Measurements from ENCODE around the gene BEST3.

Gene BEST3

GRCh38 chr12:69655616-69656340, 43.3 kb downstream of the BEST3 start:
- Histone ChIP-seq H3K4me3 (ENCODE audit: insufficient read depth, low read depth, low read length, poor library complexity, severe bottlenecking) (no peak overlapping the region), H3K36me3 (ENCODE audit: control insufficient read depth, insufficient read depth, low read length) (no peaks in the 10 kb centered on the region), H3K9me3 (ENCODE audit: control insufficient read depth, low read length) (no peaks in the 10 kb centered on the region), H3K27ac (ENCODE audit: insufficient read depth, low read length, poor library complexity, severe bottlenecking) (no peak overlapping the region), H3K27me3 (replicated peaks; ENCODE audit: control insufficient read depth, insufficient read depth, low read length, poor library complexity, severe bottlenecking) (peaks cover 2% of the 10 kb centered on the region), H3K4me1 (ENCODE audit: control insufficient read depth, insufficient read depth, low read length, poor library complexity, severe bottlenecking) (no peaks in the 10 kb centered on the region)
- DNase-seq: no peak

DNA sequence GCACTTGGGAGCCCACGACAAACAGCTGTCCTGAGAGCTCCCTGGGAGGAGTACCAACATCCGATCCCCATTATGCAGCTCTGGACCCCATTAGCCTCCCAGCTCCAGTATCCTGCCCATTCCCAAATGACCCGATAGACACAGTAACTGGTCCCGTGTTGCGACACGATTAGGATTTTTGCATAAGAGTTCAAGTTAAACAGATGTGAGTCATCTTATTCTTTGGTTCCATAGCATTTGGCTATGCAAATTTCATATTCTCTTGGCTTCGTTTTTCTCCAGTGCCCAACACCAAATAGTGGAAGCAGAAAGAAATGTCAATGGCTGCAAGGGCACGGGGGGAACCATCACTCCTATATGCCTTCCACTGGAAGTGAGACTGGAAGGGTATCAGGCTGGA, 45.4 kb downstream of the BEST3 start:
- no peaks in the 10 kb centered on the region for H3K36me3 ChIP-seq (ENCODE audit: control insufficient read depth, insufficient read depth, low read length)
- H3K4me1 ChIP-seq (ENCODE audit: control insufficient read depth, insufficient read depth, low read length, poor library complexity, severe bottlenecking): no peaks in the 10 kb centered on the region
- no peaks in the 10 kb centered on the region for H3K9me3 ChIP-seq (ENCODE audit: control insufficient read depth, low read length)
- H3K27me3 ChIP-seq (replicated peaks; ENCODE audit: control insufficient read depth, insufficient read depth, low read length, poor library complexity, severe bottlenecking): peaks cover 2% of the 10 kb centered on the region
- H3K4me3 ChIP-seq (ENCODE audit: insufficient read depth, low read depth, low read length, poor library complexity, severe bottlenecking): no peak overlapping the region
- DNase-seq: no peak
- no peak overlapping the region for H3K27ac ChIP-seq (ENCODE audit: insufficient read depth, low read length, poor library complexity, severe bottlenecking)

DNA sequence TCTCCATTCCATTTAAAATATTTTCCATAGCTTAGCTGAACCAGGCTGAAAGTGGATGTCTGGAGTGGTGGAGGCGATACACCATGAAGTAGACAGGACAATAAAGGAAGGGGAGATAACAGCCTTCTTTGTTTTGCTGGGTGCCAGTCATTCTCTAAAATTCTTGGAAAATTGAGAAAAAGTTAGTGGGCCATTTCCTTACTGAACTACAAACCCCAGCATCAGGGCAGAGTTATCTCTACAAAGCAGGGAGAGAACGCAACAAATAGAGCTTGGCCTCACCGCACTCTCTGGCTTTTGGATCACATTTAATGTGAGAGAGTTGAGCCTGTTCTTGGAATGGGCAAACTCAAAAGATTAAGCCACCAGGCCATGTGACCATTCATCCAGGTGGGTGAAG, 47.2 kb downstream of the BEST3 start:
- Histone ChIP-seq H3K9me3 (ENCODE audit: control insufficient read depth, low read length) (no peaks in the 10 kb centered on the region), H3K4me3 (ENCODE audit: insufficient read depth, low read depth, low read length, poor library complexity, severe bottlenecking) (no peak overlapping the region), H3K4me1 (ENCODE audit: control insufficient read depth, insufficient read depth, low read length, poor library complexity, severe bottlenecking) (no peaks in the 10 kb centered on the region), H3K36me3 (ENCODE audit: control insufficient read depth, insufficient read depth, low read length) (no peaks in the 10 kb centered on the region), H3K27me3 (replicated peaks; ENCODE audit: control insufficient read depth, insufficient read depth, low read length, poor library complexity, severe bottlenecking) (peaks cover 2% of the 10 kb centered on the region), H3K27ac (ENCODE audit: insufficient read depth, low read length, poor library complexity, severe bottlenecking) (no peak overlapping the region)
- DNase-seq: no peak

DNA sequence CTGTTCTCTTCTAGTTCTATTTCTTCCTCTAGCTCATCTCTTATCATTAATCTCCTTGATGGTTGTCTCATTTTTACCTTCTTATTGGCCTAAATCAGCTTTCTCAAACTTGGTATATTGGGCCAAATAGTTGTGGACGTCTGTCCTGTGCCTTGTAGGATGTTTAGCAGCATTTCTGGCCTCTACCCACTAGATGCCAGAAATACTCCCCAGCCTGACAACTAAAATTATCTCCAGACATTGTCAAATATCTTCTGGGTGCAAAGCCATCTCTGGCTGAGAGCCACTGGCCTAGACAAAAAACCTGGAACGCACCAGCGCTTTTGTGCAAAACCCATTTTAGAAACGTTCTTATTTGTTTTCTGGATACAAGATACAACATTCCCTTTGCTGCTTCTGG, 49.6 kb downstream of the BEST3 start:
- Histone ChIP-seq H3K27ac (ENCODE audit: insufficient read depth, low read length, poor library complexity, severe bottlenecking) (no peak overlapping the region), H3K9me3 (ENCODE audit: control insufficient read depth, low read length) (no peaks in the 10 kb centered on the region), H3K27me3 (replicated peaks; ENCODE audit: control insufficient read depth, insufficient read depth, low read length, poor library complexity, severe bottlenecking) (no peaks in the 10 kb centered on the region), H3K4me1 (ENCODE audit: control insufficient read depth, insufficient read depth, low read length, poor library complexity, severe bottlenecking) (no peaks in the 10 kb centered on the region), H3K36me3 (ENCODE audit: control insufficient read depth, insufficient read depth, low read length) (no peaks in the 10 kb centered on the region), H3K4me3 (ENCODE audit: insufficient read depth, low read depth, low read length, poor library complexity, severe bottlenecking) (no peak overlapping the region)
- DNase-seq: no peak

- H3K27ac ChIP-seq (ENCODE audit: insufficient read depth, low read length, poor library complexity, severe bottlenecking): no peak overlapping the region
- H3K27me3 ChIP-seq (replicated peaks; ENCODE audit: control insufficient read depth, insufficient read depth, low read length, poor library complexity, severe bottlenecking): no peaks in the 10 kb centered on the region
- no peak overlapping the region for H3K4me3 ChIP-seq (ENCODE audit: insufficient read depth, low read depth, low read length, poor library complexity, severe bottlenecking)
- DNase-seq: no peak
- no peaks in the 10 kb centered on the region for H3K9me3 ChIP-seq (ENCODE audit: control insufficient read depth, low read length)
- no peaks in the 10 kb centered on the region for H3K36me3 ChIP-seq (ENCODE audit: control insufficient read depth, insufficient read depth, low read length)
- no peaks in the 10 kb centered on the region for H3K4me1 ChIP-seq (ENCODE audit: control insufficient read depth, insufficient read depth, low read length, poor library complexity, severe bottlenecking)
Observed at GRCh38 chr12:69648476-69648875, 50.6 kb downstream of the BEST3 start.

GRCh38 chr12:69647178-69647577, 51.9 kb downstream of the BEST3 start:
- Histone ChIP-seq H3K36me3 (ENCODE audit: control insufficient read depth, insufficient read depth, low read length) (no peaks in the 10 kb centered on the region), H3K9me3 (ENCODE audit: control insufficient read depth, low read length) (no peaks in the 10 kb centered on the region), H3K4me1 (ENCODE audit: control insufficient read depth, insufficient read depth, low read length, poor library complexity, severe bottlenecking) (no peaks in the 10 kb centered on the region), H3K27me3 (replicated peaks; ENCODE audit: control insufficient read depth, insufficient read depth, low read length, poor library complexity, severe bottlenecking) (no peaks in the 10 kb centered on the region), H3K4me3 (ENCODE audit: insufficient read depth, low read depth, low read length, poor library complexity, severe bottlenecking) (no peak overlapping the region), H3K27ac (ENCODE audit: insufficient read depth, low read length, poor library complexity, severe bottlenecking) (no peak overlapping the region)
- DNase-seq: no peak

DNA sequence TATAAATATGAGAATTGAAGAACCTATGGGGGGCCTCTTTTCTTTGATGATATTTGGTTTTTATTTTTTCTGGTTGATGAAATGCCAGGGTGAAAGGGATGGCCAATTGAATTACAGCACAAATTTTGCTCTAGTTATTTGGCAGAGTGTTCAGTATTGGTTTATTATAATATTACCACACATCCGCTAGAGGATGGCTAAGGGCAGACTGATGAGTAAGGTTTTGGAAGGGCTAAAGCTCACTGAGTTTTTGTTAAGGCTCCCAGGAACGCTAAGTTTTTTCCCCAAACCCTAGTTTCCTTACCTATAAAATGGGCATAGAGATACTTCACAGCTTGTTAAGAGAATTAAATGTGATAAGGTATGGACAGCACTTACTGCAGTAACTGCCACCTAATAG, 54.1 kb downstream of the BEST3 start:
- Histone ChIP-seq H3K4me1 (ENCODE audit: control insufficient read depth, insufficient read depth, low read length, poor library complexity, severe bottlenecking) (no peaks in the 10 kb centered on the region), H3K27me3 (replicated peaks; ENCODE audit: control insufficient read depth, insufficient read depth, low read length, poor library complexity, severe bottlenecking) (no peaks in the 10 kb centered on the region), H3K36me3 (ENCODE audit: control insufficient read depth, insufficient read depth, low read length) (no peaks in the 10 kb centered on the region), H3K9me3 (ENCODE audit: control insufficient read depth, low read length) (no peaks in the 10 kb centered on the region), H3K27ac (ENCODE audit: insufficient read depth, low read length, poor library complexity, severe bottlenecking) (no peak overlapping the region), H3K4me3 (ENCODE audit: insufficient read depth, low read depth, low read length, poor library complexity, severe bottlenecking) (no peak overlapping the region)
- DNase-seq: no peak

GRCh38 chr12:69644511-69644910, 54.6 kb downstream of the BEST3 start:
- Histone ChIP-seq H3K36me3 (ENCODE audit: control insufficient read depth, insufficient read depth, low read length) (no peaks in the 10 kb centered on the region), H3K9me3 (ENCODE audit: control insufficient read depth, low read length) (no peaks in the 10 kb centered on the region), H3K27ac (ENCODE audit: insufficient read depth, low read length, poor library complexity, severe bottlenecking) (no peak overlapping the region), H3K4me1 (ENCODE audit: control insufficient read depth, insufficient read depth, low read length, poor library complexity, severe bottlenecking) (no peaks in the 10 kb centered on the region), H3K4me3 (ENCODE audit: insufficient read depth, low read depth, low read length, poor library complexity, severe bottlenecking) (no peak overlapping the region), H3K27me3 (replicated peaks; ENCODE audit: control insufficient read depth, insufficient read depth, low read length, poor library complexity, severe bottlenecking) (no peaks in the 10 kb centered on the region)
- no peak for DNase-seq

- Histone ChIP-seq H3K27ac (ENCODE audit: insufficient read depth, low read length, poor library complexity, severe bottlenecking) (no peak overlapping the region), H3K4me1 (ENCODE audit: control insufficient read depth, insufficient read depth, low read length, poor library complexity, severe bottlenecking) (no peaks in the 10 kb centered on the region)
- no peak for DNase-seq
Observed at GRCh38 chr12:69642531-69642930, 56.6 kb downstream of the BEST3 start.

GRCh38 chr12:69641546-69641945, 57.6 kb downstream of the BEST3 start:
- Histone ChIP-seq H3K4me1 (ENCODE audit: control insufficient read depth, insufficient read depth, low read length, poor library complexity, severe bottlenecking) (no peaks in the 10 kb centered on the region), H3K4me3 (ENCODE audit: insufficient read depth, low read depth, low read length, poor library complexity, severe bottlenecking) (no peak overlapping the region), H3K9me3 (ENCODE audit: control insufficient read depth, low read length) (no peaks in the 10 kb centered on the region), H3K36me3 (ENCODE audit: control insufficient read depth, insufficient read depth, low read length) (no peaks in the 10 kb centered on the region), H3K27ac (ENCODE audit: insufficient read depth, low read length, poor library complexity, severe bottlenecking) (no peak overlapping the region), H3K27me3 (replicated peaks; ENCODE audit: control insufficient read depth, insufficient read depth, low read length, poor library complexity, severe bottlenecking) (no peaks in the 10 kb centered on the region)
- DNase-seq: no peak

More at GRCh38 chr12:69642531-69642930, 56.6 kb downstream of the BEST3 start:
- H3K27me3 ChIP-seq (replicated peaks; ENCODE audit: control insufficient read depth, insufficient read depth, low read length, poor library complexity, severe bottlenecking): no peaks in the 10 kb centered on the region
- H3K4me3 ChIP-seq (ENCODE audit: insufficient read depth, low read depth, low read length, poor library complexity, severe bottlenecking): no peak overlapping the region
- H3K9me3 ChIP-seq (ENCODE audit: control insufficient read depth, low read length): no peaks in the 10 kb centered on the region
- H3K36me3 ChIP-seq (ENCODE audit: control insufficient read depth, insufficient read depth, low read length): no peaks in the 10 kb centered on the region

All from effector memory CD4-positive, alpha-beta T cell (primary cell).